Activated B cell treated with CpG ODN at 0.5 μM for 24 hours (primary cell): ENCODE results near the gene RAB11FIP3. TPM values are rescaled to one million over a fixed set of nuclear protein-coding genes. Genes with fewer than 3 reads are reported as not detected.

Experiments used
- ATAC-seq: fragments of 200-7000 bp; cut with Tn5 transposase; one replicate; pipeline ENCODE4 v1.10.0; 2021; ENCODE audit warnings: low read depth, mild to moderate bottlenecking, moderate library complexity
- CTCF ChIA-PET: fragments of 350-600 bp; sonication (Branson Sonifier 250); formaldehyde crosslinking; loops from one replicate; lab custom pipeline; 2021; ENCODE audit warnings: antibody characterized with exemption; lab: Charles Lee
- POLR2A ChIA-PET: fragments of 350-600 bp; sonication (Branson Sonifier 250); formaldehyde crosslinking; loops from one replicate; lab custom pipeline; 2021; ENCODE audit warnings: antibody characterized with exemption; lab: Charles Lee
- DNase-seq: peaks from one replicate; pipeline ENCODE4 v3.0.0; 2022
- H3K27ac Mint-ChIP-seq: one replicate; pipeline ENCODE4 v1.8.0; 2020; ENCODE audit warnings: mixed read lengths
- H3K27me3 Mint-ChIP-seq: one replicate; pipeline ENCODE4 v1.8.0; 2021; ENCODE audit warnings: mixed read lengths
- H3K36me3 Mint-ChIP-seq: one replicate; pipeline ENCODE4 v1.8.0; 2021; ENCODE audit warnings: low read depth, mixed read lengths
- H3K4me1 Mint-ChIP-seq: one replicate; pipeline ENCODE4 v1.8.0; 2021; ENCODE audit warnings: mixed read lengths
- H3K4me3 Mint-ChIP-seq: one replicate; pipeline ENCODE4 v1.8.0; 2020; ENCODE audit warnings: mild to moderate bottlenecking, mixed read lengths
- H3K9me3 Mint-ChIP-seq: one replicate; pipeline ENCODE4 v1.8.0; 2020; ENCODE audit warnings: mixed read lengths
- intact Hi-C: fragments of 100-400 bp; cut with micrococcal nuclease; formaldehyde crosslinking; loops from one replicate; pipeline ENCODE4 v1.15.1; 2024
- total RNA-seq: library from RNA; stranded (reverse); gene quantifications from 2 replicates; pipeline ENCODE4 v1.2.3, GENCODE V29; 2022
- TF ChIP-seq, protein P1 (sequence below): fragments of 200-600 bp; IDR thresholded peaks from one replicate; pipeline ENCODE4 v1.8.0; 2022; ENCODE audit warnings: antibody characterized with exemption, mild to moderate bottlenecking

The RAB11FIP3 gene
- total RNA-seq, 1 donor from 2014 or later: 35.4 TPM

DNA sequence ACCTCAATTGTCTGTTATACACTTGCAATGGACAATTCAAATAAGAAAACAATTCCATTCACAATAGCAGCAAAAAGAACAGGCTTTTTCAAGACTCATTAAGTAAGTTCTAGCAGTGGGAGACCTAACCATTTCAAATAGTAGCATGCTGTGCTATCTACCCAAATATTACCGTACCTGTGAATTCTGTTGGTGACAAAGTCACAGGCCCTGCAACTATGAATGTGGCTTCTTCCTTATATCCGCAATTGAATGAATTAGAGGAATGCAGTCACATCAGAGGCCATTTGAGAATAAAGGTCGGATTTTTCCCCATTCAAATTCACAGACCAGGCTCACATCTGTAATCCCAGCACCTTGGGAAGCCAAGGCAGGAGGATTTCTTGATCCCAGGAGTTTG is 29.2 kb upstream of the RAB11FIP3 start:
- no peaks in the 10 kb centered on the region for H3K9me3 Mint-ChIP-seq
- peaks cover 36% of the 10 kb centered on the region for H3K4me1 Mint-ChIP-seq
- H3K36me3 Mint-ChIP-seq: peaks cover 4% of the 10 kb centered on the region
- CTCF ChIA-PET: no interaction called here
- H3K27me3 Mint-ChIP-seq: no peaks in the 10 kb centered on the region
- no peak for DNase-seq
- no peak for ATAC-seq
- POLR2A ChIA-PET: interaction anchor here (0.6 to 4.3 kb wide), 5 partner anchors 12 to 42 kb away, joined by 4 to 21 read pairs (median 4); partner anchors contain the start of genes MRPL28 and PGAP6
- peak overlapping the region; percentile 84 for H3K4me3 Mint-ChIP-seq
- intact Hi-C loops: loop anchor here (10.0 kb wide), 1 partner anchor 389 kb away; the partner anchor contains the start of genes CHTF18 and RPUSD1
- TF ChIP-seq, protein P1, sequence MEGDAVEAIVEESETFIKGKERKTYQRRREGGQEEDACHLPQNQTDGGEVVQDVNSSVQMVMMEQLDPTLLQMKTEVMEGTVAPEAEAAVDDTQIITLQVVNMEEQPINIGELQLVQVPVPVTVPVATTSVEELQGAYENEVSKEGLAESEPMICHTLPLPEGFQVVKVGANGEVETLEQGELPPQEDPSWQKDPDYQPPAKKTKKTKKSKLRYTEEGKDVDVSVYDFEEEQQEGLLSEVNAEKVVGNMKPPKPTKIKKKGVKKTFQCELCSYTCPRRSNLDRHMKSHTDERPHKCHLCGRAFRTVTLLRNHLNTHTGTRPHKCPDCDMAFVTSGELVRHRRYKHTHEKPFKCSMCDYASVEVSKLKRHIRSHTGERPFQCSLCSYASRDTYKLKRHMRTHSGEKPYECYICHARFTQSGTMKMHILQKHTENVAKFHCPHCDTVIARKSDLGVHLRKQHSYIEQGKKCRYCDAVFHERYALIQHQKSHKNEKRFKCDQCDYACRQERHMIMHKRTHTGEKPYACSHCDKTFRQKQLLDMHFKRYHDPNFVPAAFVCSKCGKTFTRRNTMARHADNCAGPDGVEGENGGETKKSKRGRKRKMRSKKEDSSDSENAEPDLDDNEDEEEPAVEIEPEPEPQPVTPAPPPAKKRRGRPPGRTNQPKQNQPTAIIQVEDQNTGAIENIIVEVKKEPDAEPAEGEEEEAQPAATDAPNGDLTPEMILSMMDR: no peak
- peak overlapping the region; percentile 21 for H3K27ac Mint-ChIP-seq

DNA sequence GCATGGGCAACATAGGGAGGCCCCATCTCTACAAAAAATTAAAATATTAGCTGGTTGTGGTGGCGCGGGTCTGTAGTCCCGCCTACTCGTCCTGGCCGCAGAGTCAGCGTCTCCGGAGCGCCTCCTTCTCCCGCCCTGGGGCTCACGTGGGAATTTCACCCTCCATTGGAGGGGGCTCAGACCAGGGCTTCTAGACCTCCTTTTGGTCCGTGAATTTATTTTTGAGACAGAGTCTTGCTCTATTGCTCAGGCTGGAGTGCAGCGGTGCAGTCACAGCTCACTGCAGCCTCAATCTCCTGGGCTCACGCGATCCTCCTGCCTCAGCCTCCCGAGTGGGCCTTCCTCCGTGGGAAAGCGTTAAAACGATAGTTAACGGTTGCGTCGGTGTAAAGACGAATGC is 28.8 kb upstream of the RAB11FIP3 start:
- peak overlapping the region; percentile 84 for H3K4me3 Mint-ChIP-seq
- no peaks in the 10 kb centered on the region for H3K27me3 Mint-ChIP-seq
- H3K36me3 Mint-ChIP-seq: peaks cover 4% of the 10 kb centered on the region
- H3K9me3 Mint-ChIP-seq: no peaks in the 10 kb centered on the region
- H3K4me1 Mint-ChIP-seq: peaks cover 36% of the 10 kb centered on the region
- DNase-seq: no peak
- intact Hi-C loops: loop anchor here (10.0 kb wide), 1 partner anchor 388 kb away; the partner anchor contains the start of genes CHTF18 and RPUSD1
- ChIA-PET POLR2A (interaction anchor here (0.7 to 4.3 kb wide), 3 partner anchors 11 to 29 kb away, joined by 4 to 21 read pairs (median 4); partner anchors contain the start of gene PGAP6), CTCF (no interaction called here)
- TF ChIP-seq, protein P1: no peak
- no peak for ATAC-seq
- peak overlapping the region; percentile 73 for H3K27ac Mint-ChIP-seq

DNA sequence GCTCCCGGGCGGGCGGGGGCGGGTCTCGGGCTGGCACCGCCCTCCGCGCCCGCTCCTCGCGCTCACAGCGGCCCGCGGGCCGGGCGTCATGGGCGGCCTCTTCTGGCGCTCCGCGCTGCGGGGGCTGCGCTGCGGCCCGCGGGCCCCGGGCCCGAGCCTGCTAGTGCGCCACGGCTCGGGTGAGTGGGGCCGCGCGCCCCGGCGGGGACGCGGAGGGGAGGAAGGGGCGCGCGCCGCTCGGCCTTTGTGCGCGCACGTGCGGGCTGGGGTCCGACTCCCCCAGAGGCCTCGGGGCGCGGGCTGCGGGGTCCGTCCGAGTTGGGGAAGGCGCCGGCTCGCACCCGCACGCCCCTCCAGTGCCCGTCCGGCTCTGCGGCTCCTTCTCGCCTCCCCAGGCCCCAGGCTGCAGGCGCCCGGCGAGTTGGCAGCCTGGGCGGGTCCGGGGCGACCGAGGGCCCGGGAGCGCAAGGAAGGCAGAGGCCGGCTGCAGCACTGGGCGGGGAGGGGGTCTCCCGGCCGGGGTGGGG is 28.3 kb upstream of the RAB11FIP3 start, which contains the start of gene NME4:
NME4 (plus strand) TSS at position 65 of the 527 bp plus-strand sequence; CDS start at position 89, 24 bp downstream.
- intact Hi-C loops: loop anchor here (10.0 kb wide), 1 partner anchor 388 kb away; the partner anchor contains the start of genes CHTF18 and RPUSD1
- H3K27ac Mint-ChIP-seq: peak within 1 kb of the TSS; percentile 73
- ATAC-seq (no peak), DNase-seq (peak; percentile 41)
- H3K36me3 Mint-ChIP-seq: peaks cover 4% of the 10 kb centered on the region
- H3K27me3 Mint-ChIP-seq: no peaks in the 10 kb centered on the region
- TF ChIP-seq, protein P1: no peak
- CTCF ChIA-PET: no interaction called here
- peak within 1 kb of the TSS; percentile 84 for H3K4me3 Mint-ChIP-seq
- H3K4me1 Mint-ChIP-seq: peaks cover 38% of the 10 kb centered on the region
- POLR2A ChIA-PET: interaction anchor here (1.0 to 4.3 kb wide), 4 partner anchors 14 to 29 kb away, joined by 3 to 21 read pairs (median 6); partner anchors contain the start of genes MRPL28 and PGAP6
- no peaks in the 10 kb centered on the region for H3K9me3 Mint-ChIP-seq

DNA sequence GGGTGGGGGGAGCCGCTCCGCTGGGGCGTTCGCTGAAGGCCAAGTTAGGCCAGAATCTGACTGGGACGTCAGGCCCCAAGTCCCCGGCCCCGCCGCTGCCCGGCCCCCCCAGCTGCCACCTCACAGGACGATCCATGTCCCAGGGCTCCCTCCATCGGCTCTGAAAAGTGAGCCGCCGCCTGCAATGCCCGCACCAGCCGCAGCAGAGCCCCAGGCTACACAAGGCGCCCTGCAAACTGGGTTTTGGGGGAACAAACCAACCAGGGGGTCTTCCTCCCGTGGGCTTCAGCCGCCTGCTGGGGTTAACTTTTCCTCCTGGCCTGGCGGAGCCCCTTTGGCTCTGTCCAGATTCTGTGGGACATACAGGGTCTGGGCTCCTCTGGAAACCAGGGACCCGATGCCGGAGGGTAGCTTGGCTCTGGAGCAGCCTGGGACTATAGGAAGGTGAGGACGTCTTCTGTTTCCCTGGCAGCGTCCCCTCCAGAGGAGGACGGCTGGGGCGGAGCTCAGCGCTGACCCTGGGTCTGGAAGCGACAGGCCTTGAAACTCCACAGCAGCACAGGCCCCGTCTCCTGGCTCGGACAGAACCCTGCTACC is 27.6 kb upstream of the RAB11FIP3 start:
- DNase-seq (no peak), ATAC-seq (no peak)
- Mint-ChIP-seq H3K27me3 (no peaks in the 10 kb centered on the region), H3K4me1 (peaks cover 38% of the 10 kb centered on the region), H3K27ac (peak overlapping the region; percentile 24), H3K9me3 (no peaks in the 10 kb centered on the region), H3K4me3 (peak overlapping the region; percentile 29), H3K36me3 (peaks cover 4% of the 10 kb centered on the region)
- POLR2A ChIA-PET: interaction anchor here (0.5 to 1.5 kb wide), 4 partner anchors 15 to 157 kb away, joined by 3 to 8 read pairs (median 3); partner anchors contain the start of gene MRPL28
- CTCF ChIA-PET: no interaction called here
- intact Hi-C loops: loop anchor here (10.0 kb wide), 1 partner anchor 387 kb away; the partner anchor contains the start of genes CHTF18 and RPUSD1
- TF ChIP-seq, protein P1: no peak
